Dermis blood vessel endothelial cell (primary cell): Measurements from ENCODE around the gene DNASE1L3. TPM values are rescaled to one million over a fixed set of nuclear protein-coding genes. Genes with fewer than 3 reads are reported as not detected.
A peak's percentile ranks its signal among the peaks of the same experiment; 100 is the strongest.

Experiments used
- DNase-seq: peaks from one replicate; pipeline ENCODE4 v3.0.0; 2010
- total RNA-seq: library from RNA; depleted of rRNA; stranded (reverse); fragments of >200 nt; gene quantifications from 2 replicates; pipeline ENCODE4 v1.2.3, GENCODE V29; 2014

Gene DNASE1L3
- total RNA-seq, 1 donor from 2014 or later: 10.6 TPM

DNA sequence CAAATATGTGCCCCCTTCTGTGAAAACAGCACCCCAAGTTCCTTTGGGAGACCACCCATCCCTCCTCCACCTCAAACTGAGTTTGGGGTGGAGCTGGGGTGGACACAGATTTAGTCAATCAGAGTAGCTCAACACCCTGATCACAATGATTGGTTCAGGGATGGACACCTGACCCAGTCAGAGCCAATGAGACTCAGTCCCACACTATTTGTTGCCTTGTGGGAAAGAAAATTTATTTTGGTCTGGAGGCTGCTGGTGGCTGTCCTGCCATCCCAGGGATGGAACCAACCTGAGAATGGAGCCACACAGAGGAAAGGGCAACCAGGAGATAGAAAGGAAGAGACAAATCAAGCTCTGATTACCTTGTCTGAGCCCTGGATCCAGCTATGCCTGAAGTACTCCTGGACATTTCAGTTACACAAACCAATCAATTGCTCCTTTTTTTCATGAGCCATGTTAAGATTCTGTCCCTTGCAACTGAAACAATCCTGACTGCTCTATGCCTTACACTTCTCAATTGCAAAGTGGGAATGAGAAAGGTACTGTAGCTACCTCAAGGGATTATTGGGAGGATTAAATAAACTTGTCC is 10.6 kb downstream of the DNASE1L3 start:
- no peak for DNase-seq

DNA sequence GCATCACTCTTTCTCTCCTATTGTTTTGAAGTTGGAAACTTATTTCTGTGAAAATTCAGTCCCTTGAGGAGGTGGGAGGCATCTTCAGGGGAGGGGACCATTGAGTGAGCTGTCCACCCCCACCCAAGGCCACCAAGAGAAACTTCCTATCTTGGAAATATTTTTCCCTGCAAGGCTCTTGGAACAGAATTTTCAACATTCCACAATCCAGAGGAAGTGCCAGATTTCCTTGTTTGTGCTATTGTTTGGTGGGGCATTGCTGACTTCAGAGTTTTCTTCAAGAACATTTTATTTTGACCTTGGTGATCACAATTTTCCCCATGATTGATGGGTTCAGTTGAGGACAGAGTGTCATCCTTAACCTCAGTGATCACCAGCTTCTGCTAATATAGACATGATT is 12.0 kb downstream of the DNASE1L3 start:
- peak; percentile 81 for DNase-seq

DNA sequence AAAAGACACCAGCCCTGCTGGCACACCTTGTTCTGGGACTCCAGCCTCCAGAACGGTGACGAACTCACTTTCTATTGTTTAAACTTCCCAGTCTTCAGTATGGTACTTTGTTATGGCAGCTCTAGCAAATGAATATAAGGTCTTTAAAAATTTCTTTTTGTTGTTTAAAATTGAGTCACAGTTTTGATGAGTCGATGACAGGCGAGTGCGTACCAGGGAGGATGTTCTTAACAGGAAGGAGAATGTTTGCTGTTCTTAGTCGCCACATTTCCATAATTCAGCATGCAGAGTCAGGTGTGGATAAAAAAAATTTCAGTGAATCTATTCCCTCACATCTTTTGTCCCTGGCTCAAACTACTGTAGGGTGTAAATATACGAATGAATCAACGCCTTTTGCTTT is 12.4 kb downstream of the DNASE1L3 start:
- peak; percentile 59 for DNase-seq

DNA sequence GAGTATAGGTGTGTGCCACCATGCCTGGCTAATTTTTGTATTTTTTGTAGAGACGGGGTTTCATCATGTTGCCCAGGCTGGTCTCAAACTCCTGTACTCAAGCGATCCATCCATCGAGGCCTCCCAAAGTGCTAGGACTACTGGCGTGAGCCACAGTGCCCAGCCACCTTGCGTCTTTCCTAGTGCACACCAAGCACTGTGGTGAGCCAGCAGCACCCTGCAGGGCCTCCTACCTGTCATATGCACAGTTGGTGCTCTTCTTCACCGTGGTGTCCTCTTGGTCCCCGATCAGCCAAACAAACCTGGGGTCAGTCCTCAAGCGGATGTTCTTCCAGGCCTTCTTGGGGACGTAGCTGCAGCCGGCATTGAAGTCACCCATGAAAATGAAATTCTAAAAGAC is 13.2 kb downstream of the DNASE1L3 start:
- no peak for DNase-seq

DNA sequence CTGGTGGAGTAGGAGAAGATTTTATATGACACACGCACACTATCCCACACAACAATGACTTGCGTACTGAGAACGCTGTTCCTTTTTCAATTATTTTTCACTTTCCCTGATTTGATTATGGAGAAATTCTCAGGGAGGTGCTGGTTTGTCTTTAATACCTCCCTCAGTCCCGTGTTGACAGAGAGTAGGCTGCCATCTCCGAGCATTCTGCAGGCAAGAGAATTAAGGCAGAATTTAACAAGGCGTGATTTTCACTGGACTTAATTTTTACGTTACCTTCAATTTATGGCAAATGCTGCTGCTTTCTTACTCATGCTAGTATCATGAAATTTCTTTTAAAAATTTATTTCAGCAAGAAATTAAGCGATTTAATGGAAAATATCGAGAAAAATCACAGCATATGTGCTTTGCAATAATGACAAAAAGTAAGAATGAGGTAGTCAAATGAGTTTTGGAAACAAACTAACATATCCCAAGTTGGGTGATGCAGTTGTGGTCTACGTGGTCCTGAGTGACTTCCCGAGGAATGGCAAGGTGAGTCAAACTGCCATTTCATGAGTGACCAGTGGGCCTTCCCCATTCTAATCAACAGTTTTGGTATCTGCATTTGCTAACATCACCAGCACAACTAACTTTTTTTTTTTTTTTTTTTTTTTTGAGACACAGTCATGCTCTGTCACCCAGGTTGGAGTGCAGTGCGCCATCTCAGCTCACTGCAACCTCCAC is 16.9 kb downstream of the DNASE1L3 start:
- DNase-seq: no peak

DNA sequence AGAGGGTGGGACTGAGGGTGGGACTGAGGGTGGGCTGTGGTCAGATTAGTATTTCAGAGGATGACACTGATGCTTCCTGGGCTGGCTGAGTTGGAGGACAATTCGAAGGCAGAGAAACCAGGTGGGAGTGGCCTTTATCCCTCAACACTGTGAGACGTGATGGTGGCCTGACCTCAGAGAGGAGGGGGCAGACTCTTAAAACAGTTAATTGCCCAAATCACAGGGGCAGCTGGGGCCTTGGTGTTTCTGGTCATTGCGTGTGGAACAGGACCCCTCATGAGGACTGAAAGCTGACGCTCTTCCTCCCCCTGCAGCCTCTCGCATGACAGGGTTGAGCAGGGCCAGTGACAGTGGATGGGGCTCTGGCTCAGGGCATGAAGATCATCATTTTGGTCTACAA is 18.7 kb downstream of the DNASE1L3 start:
- DNase-seq: no peak

DNA sequence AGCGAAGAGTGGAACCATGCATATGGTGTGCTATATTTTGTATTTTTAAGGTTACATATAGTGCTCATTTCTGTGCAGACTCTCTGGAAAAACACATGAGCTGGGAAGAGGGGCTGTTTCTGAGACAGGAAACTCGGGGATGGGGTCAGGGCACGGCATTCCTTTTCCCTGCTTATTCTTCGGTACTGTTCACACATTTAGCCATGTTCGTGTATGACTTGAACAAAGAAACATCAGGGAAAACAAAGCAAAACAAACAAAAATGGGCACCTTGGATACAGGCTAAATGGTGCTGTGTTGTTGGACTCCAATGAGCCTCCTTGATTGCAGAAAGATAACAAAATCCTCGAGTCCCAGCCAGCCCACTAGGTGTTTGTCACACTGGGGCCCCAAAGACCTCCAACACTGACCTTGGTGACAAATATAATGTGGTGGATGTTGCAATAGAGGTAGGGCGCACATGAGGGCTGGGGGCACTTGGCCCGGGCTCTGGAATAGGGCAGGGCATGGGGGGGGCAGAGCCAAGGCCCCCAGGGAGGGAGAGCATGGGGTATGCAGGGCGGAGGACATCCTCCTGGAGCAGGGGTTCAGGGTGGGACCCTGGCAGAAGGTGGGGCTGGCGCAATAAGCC is 19.3 kb downstream of the DNASE1L3 start:
- DNase-seq: peak; percentile 57

DNA sequence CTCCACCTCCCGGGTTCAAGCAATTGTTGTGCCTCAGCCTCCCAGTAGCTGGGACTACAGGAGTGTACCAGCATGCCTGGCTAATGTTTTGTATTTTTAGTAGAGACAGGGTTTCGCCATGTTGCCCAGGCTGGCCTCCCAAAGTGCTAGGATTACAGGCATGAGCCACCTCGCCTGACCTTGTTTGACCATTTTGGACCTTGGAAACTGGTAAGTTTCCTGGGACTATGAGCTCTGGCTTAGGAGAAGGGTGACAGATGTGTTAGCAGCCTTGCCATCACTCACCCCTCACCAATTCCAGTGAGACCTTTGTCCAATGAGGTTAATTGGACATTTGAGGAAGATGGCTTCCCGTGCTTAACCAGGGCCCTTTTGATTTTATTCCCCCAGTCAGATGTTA is 19.9 kb downstream of the DNASE1L3 start:
- DNase-seq: no peak

DNA sequence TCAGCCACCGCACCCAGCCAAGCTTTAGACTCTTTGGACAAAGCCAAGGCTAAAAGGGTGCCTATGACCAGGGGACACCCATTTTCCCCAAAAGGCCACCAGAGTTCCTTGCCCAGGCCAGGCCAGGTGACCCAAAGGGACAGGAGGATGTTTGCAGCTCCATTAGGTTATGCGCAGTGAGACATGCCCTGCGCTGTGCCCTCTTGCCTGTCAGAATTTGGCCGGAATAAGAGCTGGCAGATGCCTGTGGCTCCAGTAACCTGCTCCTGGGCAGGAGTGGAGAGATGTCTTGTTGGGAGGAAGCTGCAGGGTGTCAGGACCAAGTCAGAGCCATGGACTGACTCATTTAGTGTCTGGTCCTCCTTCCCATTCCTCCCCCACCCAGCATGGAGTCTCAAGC is 20.5 kb downstream of the DNASE1L3 start:
- no peak for DNase-seq

DNA sequence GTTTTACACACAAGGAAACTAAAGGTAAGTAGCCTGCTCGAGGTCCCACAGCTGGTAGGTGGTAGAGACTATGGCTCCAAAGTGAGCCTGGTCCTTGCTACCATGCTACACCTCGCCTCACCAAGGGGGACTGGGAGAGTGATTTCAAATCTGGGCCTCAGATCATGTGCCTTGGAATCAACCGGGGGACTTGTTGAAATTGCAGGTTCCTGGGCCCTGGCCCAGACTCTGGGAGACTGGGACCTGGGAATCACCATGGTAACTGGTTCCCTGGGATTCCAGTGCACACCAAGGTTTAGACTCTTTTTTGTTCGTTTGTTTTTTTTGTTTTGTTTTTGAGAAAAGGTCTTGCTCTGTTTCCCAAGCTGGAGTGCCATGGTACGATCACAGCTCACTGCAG is 21.1 kb downstream of the DNASE1L3 start:
- DNase-seq: no peak

DNA sequence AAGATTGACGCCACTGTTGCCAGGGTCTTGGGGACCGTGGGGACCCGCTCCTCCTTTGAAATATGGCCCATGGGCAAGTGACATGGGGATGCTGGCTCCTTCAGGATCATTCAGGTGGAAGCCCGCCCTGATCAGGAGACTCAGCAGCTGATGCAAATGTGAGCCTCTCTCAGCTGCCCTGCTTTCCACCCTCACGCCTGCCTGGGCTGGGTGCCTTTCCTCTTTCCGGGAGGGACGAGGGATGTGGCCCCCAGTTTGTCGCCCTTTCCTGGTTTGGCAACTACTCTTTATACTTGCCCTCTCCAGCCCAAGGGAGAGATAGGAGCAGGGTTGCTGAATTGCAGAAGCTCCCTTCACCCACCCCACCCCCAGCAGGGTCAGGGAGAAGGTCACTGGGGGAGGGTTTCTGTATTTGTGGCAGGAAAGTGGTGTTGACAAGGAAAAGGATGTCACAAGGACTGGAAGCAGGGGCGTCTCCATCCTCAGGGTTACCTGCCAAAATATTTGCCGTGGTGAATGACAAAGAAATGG is 21.8 kb downstream of the DNASE1L3 start:
- DNase-seq: no peak

DNA sequence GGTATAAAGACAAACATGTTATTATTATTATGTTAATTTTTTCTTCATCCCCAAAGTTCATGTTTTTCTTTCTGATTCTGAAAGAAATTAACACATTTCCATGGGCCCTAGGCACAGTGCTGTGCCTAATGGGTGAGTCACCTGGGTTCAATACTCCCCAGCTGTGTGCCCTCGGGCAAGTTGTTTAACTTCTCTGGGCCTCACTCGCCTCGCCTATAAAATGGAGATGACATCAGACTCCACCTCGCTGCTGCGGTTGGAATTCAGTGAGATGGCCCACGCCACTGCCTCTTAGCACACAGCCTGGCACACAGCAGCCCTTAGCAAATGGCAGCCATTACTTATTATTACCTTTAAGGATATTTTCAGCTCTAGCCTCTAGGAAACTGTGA is 22.6 kb downstream of the DNASE1L3 start:
- no peak for DNase-seq

DNA sequence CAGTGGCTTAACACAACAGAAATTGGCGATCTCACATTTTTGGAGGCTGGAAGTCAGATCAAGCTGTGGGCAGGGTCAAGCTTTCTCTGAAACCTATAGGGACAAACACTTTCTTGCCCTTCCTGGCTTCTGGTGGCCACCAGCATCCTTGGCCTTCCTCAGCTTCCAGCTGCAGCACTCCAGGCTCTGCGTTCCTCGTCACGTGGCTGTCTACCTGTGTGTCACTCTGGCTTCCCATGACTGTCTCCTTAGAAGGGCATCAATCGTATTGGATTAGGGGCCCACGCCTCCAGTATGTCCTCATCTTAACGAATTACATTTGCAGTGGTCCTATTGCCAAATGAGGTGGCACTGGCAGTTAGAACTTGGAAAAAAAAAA is 25.8 kb downstream of the DNASE1L3 start:
- DNase-seq: no peak

DNA sequence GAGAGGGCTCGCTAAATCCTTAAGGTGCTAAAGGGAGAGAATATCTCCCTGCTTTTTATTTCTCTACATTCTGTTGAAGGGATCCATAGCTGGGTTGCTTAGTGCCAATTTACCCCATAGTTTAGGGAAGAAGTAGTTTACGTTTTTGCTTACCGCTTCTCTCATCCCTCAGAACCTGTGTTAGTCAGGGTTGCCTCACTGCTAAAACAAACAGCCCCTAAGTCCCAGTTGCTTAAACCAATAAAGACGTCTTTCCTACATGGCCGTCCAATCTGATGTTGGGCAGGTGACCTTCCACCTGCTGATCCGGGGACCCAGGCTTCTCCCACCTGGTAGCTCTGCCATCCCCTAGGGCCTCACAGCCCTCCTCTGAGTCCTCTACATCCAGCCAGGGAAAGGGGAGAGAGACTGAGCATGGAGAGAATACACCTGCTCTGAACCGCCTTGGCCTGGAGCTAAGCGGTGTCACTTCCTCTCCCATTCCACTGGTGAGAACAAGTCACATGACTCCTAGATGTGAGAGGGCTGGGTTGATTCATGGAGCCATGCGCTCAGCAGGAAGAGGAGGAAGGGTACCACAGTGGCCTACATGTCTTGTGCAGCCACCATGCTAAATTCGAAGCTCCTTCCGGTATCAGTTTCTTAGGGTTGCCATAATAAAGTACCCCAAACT is 26.3 kb downstream of the DNASE1L3 start:
- DNase-seq: no peak

DNA sequence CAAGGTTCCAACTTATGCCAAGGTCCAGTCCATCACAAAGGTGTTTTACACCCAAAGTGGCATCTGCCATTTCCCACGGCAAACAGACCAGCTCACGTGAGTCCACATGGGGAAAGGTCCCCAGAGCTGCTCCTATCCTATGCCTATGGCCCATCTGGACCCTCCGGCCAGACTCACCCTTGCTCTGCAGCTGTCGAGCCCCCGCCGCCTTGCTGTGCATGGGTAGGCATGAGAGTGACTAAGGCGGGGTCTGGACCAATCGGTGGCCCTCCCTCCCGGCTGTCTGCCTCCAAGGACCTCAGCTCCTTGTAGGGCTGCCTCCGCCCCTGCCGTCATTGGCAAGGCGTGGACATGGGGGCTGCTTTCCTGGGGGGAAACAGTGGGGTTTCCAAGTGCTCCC is 26.9 kb downstream of the DNASE1L3 start:
- DNase-seq: no peak

DNA sequence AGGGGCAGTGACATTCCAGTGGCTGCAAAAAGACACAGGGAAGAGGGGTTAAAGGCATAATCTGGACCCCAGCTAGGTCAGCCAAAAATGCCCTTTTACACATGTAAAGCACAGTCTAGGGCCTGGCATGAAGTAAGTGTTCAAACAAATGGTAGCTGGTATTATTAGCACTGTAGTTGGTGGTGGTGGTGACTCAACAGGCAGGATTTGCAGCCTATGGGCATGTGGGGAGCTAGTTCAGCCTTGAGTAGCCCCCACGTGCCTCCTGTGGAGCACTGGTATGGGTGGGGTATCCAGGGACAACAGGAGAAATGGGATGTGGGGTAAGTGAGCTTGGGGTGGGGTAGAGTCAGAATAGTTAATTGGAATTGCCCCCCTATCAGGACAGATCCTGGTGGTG is 27.6 kb downstream of the DNASE1L3 start:
- DNase-seq: no peak

DNA sequence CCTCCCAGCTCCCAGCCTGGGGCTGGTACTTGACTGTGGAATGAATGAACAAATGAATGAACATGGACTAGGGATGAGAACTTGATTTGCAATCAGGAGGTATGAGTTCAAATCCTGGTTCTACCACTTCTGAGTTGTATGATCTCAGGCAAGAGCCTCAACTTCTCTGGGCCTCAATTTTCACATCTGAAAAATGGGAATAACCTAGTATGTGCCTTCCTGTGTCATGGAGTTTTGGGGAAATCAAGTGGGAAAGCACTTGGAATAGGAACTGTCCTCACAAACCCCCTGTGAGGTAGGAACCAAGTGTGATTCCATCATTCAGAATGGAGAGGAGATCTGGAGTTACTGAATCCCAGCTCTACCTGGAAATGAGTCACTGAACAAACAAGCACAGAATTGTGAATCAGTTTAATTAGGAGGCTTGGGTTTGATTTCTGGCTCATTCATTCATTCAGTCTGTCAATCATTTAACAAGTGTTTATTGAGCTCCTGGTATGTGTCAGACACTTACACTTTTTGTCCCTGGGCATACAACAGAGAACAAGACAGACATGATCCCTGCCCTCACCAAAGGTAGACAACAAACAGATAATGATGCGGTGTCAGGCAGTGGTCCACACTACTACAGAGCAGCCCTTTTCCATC is 29.7 kb downstream of the DNASE1L3 start:
- DNase-seq: peak; percentile 41

DNA sequence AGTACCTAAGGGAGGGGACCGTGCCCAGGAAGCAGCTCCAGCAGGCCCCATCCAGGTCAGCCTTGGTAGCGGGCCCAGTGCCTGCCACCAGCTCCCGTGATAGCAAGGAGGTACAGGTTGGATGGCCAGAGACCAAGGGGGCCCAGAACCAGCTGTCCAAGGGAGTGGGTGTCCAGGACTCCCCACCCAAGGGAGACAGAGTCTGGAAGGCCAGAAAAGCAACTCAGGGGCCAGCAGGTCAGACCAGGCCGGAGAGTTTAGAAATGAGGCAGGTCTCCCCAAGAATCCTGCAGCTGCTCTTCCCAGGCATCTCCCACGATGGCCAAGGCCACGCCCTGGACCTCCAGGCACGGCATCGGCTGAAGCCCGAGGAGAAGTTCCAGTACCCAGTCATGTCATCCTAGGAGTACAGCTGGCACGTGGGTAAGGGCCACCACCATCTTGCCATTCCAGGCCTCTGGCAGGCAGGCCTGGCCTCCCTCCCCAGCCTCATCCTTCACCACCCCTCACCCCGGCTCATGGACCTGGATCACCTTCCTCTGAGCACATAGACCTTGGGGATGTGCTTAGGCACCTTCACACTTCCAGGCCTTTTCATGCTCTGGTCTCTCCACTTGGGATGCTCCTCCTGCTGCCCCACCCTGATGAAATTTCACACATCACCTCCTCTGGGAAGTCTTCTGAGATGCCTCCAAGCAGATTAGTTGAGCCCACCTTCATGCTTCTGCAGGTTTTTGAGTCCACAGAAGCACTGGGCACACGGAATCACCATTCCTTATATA is 30.5 kb downstream of the DNASE1L3 start:
- no peak for DNase-seq

DNA sequence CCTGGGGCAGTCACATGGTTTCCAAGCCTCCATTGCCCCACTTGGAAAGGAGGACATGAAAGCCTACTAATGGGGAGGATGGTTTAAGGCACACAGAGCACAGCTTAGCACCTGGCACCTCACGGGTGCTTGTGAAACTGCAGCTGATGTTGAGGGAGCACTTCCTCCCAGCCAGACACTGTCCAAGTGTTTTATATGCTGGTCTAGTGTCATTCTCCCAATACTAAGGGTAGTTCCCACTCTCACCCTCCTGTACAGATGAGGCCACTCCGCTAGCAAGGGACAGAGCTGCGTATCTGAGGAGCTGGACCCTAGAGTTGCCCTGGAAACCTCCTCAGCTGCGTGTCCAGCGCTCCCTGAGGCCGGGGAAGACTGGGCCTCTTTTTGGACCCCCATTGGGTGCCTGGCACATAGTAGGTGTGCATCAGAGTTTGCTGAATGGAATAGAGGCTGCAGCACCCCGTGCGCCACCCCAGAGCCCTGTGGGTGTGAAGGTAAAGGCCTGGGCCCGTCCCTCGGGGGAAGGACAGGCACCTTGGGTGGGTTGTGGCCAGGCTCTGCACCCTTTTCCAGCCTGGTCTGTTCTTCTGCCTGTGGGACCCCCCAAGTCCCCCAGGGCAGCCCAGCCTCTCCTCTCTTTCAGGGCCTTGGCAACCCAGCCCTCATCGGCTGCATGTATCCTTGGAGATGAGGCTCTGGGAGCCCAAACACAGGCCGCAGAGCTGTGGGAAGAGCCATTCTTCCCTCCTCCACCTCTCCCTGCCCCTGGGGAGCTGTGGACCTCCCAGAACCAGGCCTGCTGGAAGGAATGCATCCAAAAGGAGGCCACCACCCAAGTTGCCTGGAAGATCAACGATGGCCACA is 31.3 kb downstream of the DNASE1L3 start:
- no peak for DNase-seq

DNA sequence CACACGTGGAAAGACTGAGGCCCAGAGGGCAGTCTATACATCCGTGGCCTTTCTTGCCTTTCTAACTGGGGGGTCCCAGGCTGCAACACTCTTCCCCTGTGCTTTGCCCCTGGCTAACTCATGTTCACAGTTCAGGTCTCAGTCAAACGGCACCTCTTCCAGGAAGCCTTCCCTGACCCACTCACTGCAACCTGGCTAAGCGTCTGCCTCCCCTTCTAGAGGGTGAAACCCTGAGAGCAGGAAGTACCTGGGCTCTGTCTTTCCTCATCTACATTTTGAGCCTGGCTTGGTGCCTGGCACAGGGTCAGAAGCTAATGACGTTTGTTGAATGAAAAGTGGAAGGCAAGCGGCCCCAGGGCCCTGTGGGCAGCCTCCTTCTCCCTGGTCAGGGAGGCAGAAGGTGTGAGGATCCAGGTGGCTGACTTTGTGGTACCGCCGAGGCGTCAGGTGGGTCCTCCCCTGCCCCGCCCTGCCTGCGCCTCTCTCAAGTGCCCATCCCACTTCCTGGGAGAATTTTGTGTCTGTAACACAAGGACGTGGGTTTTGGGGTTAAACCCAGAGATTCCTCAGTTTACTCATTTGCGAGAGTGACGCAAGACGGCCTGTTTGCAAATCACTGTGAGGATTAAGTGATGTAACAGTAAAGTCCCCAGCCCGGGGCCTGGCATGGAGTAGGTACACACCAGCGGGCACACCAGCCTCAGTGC is 32.1 kb downstream of the DNASE1L3 start:
- no peak for DNase-seq
